Neuronal stem cell (in vitro differentiated cells): Measurements from ENCODE around the gene CHN1.

Experiments
- DNase-seq: peaks from one replicate; pipeline ENCODE4 v3.0.0-alpha.2; 2013; ENCODE audit warnings: low spot score
- H2AFZ ChIP-seq: one replicate; pipeline ENCODE4 v1.6.1; 2013; ENCODE audit warnings: mild to moderate bottlenecking, low read length, inconsistent platforms
- H2AK5ac ChIP-seq: 2 replicates; pipeline ENCODE4 v1.6.1; 2013; ENCODE audit warnings: low read depth, mild to moderate bottlenecking, inconsistent platforms, low read length, moderate library complexity, mixed read lengths
- H2BK120ac ChIP-seq: 2 replicates; pipeline ENCODE4 v1.6.1; 2013; ENCODE audit warnings: low read depth, mild to moderate bottlenecking, inconsistent platforms, low read length, moderate library complexity, mixed read lengths
- H2BK12ac ChIP-seq: one replicate; pipeline ENCODE4 v1.6.1; 2013; ENCODE audit warnings: low read length, inconsistent platforms
- H2BK15ac ChIP-seq: 2 replicates; pipeline ENCODE4 v1.6.1; 2013; ENCODE audit warnings: mild to moderate bottlenecking, low read length, inconsistent platforms, mixed read lengths
- H2BK5ac ChIP-seq: one replicate; pipeline ENCODE4 v1.6.1; 2013; ENCODE audit warnings: inconsistent platforms, mild to moderate bottlenecking, low read length, moderate library complexity
- H3K14ac ChIP-seq: one replicate; pipeline ENCODE4 v1.6.1; 2013; ENCODE audit warnings: low read length, inconsistent platforms
- H3K18ac ChIP-seq: 2 replicates; pipeline ENCODE4 v1.6.1; 2013; ENCODE audit warnings: low read length, inconsistent platforms
- H3K23ac ChIP-seq: 2 replicates; pipeline ENCODE4 v1.6.1; 2013; ENCODE audit warnings: low read depth, mild to moderate bottlenecking, mixed read lengths, low read length, inconsistent platforms; ENCODE audit not compliant: poor library complexity
- H3K27ac ChIP-seq: replicated peaks from 3 replicates; pipeline ENCODE4 v1.5.1; 2013; ENCODE audit warnings: low read length, inconsistent platforms
- H3K27me3 ChIP-seq, 3 experiments: 2 replicates each; pipeline ENCODE4 v1.6.1; 2013; ENCODE audit warnings: low read length in 3 of 3, mild to moderate bottlenecking in 2 of 3, inconsistent platforms in 1 of 3, low read depth in 1 of 3, mixed read lengths in 1 of 3, moderate library complexity in 1 of 3; ENCODE audit not compliant: control insufficient read depth in 3 of 3, insufficient read depth in 3 of 3
- H3K36me3 ChIP-seq, 2 donors: replicated peaks in 1 of 2; 2 replicates each; pipeline ENCODE4 v1.6.1; 2013; ENCODE audit warnings: low read length in 2 of 2; ENCODE audit not compliant: control insufficient read depth in 2 of 2, insufficient read depth in 2 of 2
- H3K4ac ChIP-seq: 2 replicates; pipeline ENCODE4 v1.6.1; 2013; ENCODE audit warnings: inconsistent platforms, mild to moderate bottlenecking, low read length, moderate library complexity
- H3K4me1 ChIP-seq, 2 donors: 1 replicate in 1 of 2; 2 replicates in 1 of 2; pipeline ENCODE4 v1.6.1; 2013; ENCODE audit warnings: low read length in 2 of 2, low read depth in 1 of 2; ENCODE audit not compliant: control insufficient read depth in 2 of 2, insufficient read depth in 1 of 2
- H3K4me2 ChIP-seq: one replicate; pipeline ENCODE4 v1.6.1; 2013; ENCODE audit warnings: mild to moderate bottlenecking, low read length, inconsistent platforms; ENCODE audit not compliant: insufficient read depth, poor library complexity, severe bottlenecking
- H3K4me3 ChIP-seq, 2 donors: 2 replicates each; pipeline ENCODE4 v1.5.1; 2013; ENCODE audit warnings: low read length in 2 of 2, mild to moderate bottlenecking in 2 of 2, inconsistent platforms in 1 of 2, moderate library complexity in 1 of 2
- H3K79me1 ChIP-seq: one replicate; pipeline ENCODE4 v1.6.1; 2013; ENCODE audit warnings: low read depth, mild to moderate bottlenecking, inconsistent platforms, low read length, moderate library complexity
- H3K9ac ChIP-seq: one replicate; pipeline ENCODE4 v1.6.1; 2013; ENCODE audit warnings: mild to moderate bottlenecking, low read depth, low read length, inconsistent platforms; ENCODE audit not compliant: poor library complexity
- H3K9me3 ChIP-seq, 2 donors: replicated peaks in 1 of 2; 2 replicates each; pipeline versions ENCODE3 to v1.6.1; 2013; ENCODE audit warnings: low read length in 2 of 2, mild to moderate bottlenecking in 2 of 2, inconsistent platforms in 1 of 2, low read depth in 1 of 2, mixed read lengths in 1 of 2, moderate library complexity in 1 of 2; ENCODE audit not compliant: control insufficient read depth in 2 of 2, insufficient read depth in 1 of 2
- H4K8ac ChIP-seq: one replicate; pipeline ENCODE4 v1.6.1; 2013; ENCODE audit warnings: low read depth, mild to moderate bottlenecking, inconsistent platforms, low read length, moderate library complexity
- H4K91ac ChIP-seq: one replicate; pipeline ENCODE4 v1.6.1; 2013; ENCODE audit warnings: low read length, low read depth, mild to moderate bottlenecking, inconsistent platforms; ENCODE audit not compliant: poor library complexity
- WGBS, 2 donors: extraction: QIAGEN DNeasy Blood & Tissue Kit; methylation state at CpG; one replicate each; pipeline ENCODE4 v1.1.7; 2013; ENCODE audit warnings: missing lambda C conversion rate in 2 of 2, mixed read lengths in 1 of 2; ENCODE audit not compliant: insufficient read length in 2 of 2, insufficient replicate concordance in 1 of 2; ENCODE audit errors: extremely low coverage in 2 of 2; 5-methylcytosine and 5-hydroxymethylcytosine counted together

CHN1 gene

GRCh38 chr2:174777347-174778084 is 227.7 kb downstream of the CHN1 start:
- H4K8ac ChIP-seq, result no peak overlapping the region
- DNase-seq, result no peak
- no peak overlapping the region for H2AK5ac ChIP-seq
- peaks cover 11 to 25% of the 10 kb centered on the region in 2 donors for H3K4me1 ChIP-seq
- no peak overlapping the region for H2BK120ac ChIP-seq
- H3K23ac ChIP-seq, result no peak overlapping the region
- H3K27me3 ChIP-seq, result no peaks in the 10 kb centered on the region
- no peak overlapping the region for H3K4me2 ChIP-seq
- no peak overlapping the region for H3K27ac ChIP-seq
- H3K14ac ChIP-seq, result no peak overlapping the region
- H2AFZ ChIP-seq, result peak overlapping the region; percentile 60
- H3K9ac ChIP-seq, result no peak overlapping the region
- no peaks in the 10 kb centered on the region for H3K79me1 ChIP-seq
- H2BK5ac ChIP-seq, result no peak overlapping the region
- no CpG with 5 or more reads among the region's 5 CpGs for WGBS, 2 donors
- H3K36me3 ChIP-seq, result no peaks in the 10 kb centered on the region
- H3K9me3 ChIP-seq, result no peaks in the 10 kb centered on the region
- no peak overlapping the region for H3K4ac ChIP-seq
- H4K91ac ChIP-seq, result no peak overlapping the region
- H2BK15ac ChIP-seq, result no peak overlapping the region
- peak overlapping the region; percentile 6 for H3K18ac ChIP-seq
- no peak overlapping the region for H2BK12ac ChIP-seq
- no peak overlapping the region for H3K4me3 ChIP-seq

GRCh38 chr2:174776675-174777074 is 228.5 kb downstream of the CHN1 start:
- no peak overlapping the region for H3K4me2 ChIP-seq
- no peaks in the 10 kb centered on the region for H3K9me3 ChIP-seq
- no peak overlapping the region for H4K8ac ChIP-seq
- H2BK15ac ChIP-seq, result no peak overlapping the region
- no peak overlapping the region for H2BK12ac ChIP-seq
- no CpG with 5 or more reads among the region's 3 CpGs for WGBS, 2 donors
- no peak for DNase-seq
- H3K23ac ChIP-seq, result no peak overlapping the region
- peaks cover 18 to 28% of the 10 kb centered on the region in 2 donors for H3K4me1 ChIP-seq
- H2AFZ ChIP-seq, result peak overlapping the region; percentile 30
- H3K9ac ChIP-seq, result no peak overlapping the region
- H3K14ac ChIP-seq, result no peak overlapping the region
- no peak overlapping the region for H2BK5ac ChIP-seq
- H3K79me1 ChIP-seq, result no peaks in the 10 kb centered on the region
- no peak overlapping the region for H2BK120ac ChIP-seq
- no peak overlapping the region for H4K91ac ChIP-seq
- H3K4me3 ChIP-seq, result no peak overlapping the region
- H3K18ac ChIP-seq, result no peak overlapping the region
- no peaks in the 10 kb centered on the region for H3K36me3 ChIP-seq
- no peak overlapping the region for H3K27ac ChIP-seq
- H3K27me3 ChIP-seq, result no peaks in the 10 kb centered on the region
- H3K4ac ChIP-seq, result no peak overlapping the region
- H2AK5ac ChIP-seq, result no peak overlapping the region

- Histone ChIP-seq H3K4me2 (no peak overlapping the region), H2BK120ac (no peak overlapping the region), H3K9ac (no peak overlapping the region), H2BK15ac (no peak overlapping the region), H4K8ac (no peak overlapping the region), H3K4me1 (peaks cover 18 to 30% of the 10 kb centered on the region in 2 donors), H3K36me3 (no peaks in the 10 kb centered on the region), H3K18ac (no peak overlapping the region), H2AK5ac (no peak overlapping the region), H3K27me3 (no peaks in the 10 kb centered on the region), H3K23ac (no peak overlapping the region), H3K79me1 (no peaks in the 10 kb centered on the region), H2BK5ac (no peak overlapping the region), H3K14ac (no peak overlapping the region), H4K91ac (no peak overlapping the region), H2AFZ (peak overlapping the region; percentile 30), H3K4me3 (no peak overlapping the region), H3K4ac (no peak overlapping the region), H3K27ac (no peak overlapping the region), H2BK12ac (no peak overlapping the region), H3K9me3 (no peaks in the 10 kb centered on the region)
- WGBS, 2 donors, result no CpG with 5 or more reads among the region's 6 CpGs
- DNase-seq, result no peak
Observed at GRCh38 chr2:174776223-174776622, 229.0 kb downstream of the CHN1 start.

- no peak for DNase-seq
- Histone ChIP-seq H3K9ac (no peak overlapping the region), H2BK5ac (no peak overlapping the region), H4K91ac (no peak overlapping the region), H2AFZ (no peak overlapping the region), H3K14ac (no peak overlapping the region), H3K79me1 (no peaks in the 10 kb centered on the region), H3K36me3 (no peaks in the 10 kb centered on the region), H3K4me2 (no peak overlapping the region), H2AK5ac (no peak overlapping the region), H3K27me3 (no peaks in the 10 kb centered on the region), H2BK12ac (no peak overlapping the region), H3K4me1 (peaks cover 18 to 34% of the 10 kb centered on the region in 2 donors), H3K4me3 (no peak overlapping the region), H3K18ac (peak overlapping the region; percentile 4), H3K27ac (no peak overlapping the region), H2BK15ac (no peak overlapping the region), H3K4ac (no peak overlapping the region), H3K9me3 (no peaks in the 10 kb centered on the region), H3K23ac (no peak overlapping the region), H2BK120ac (no peak overlapping the region), H4K8ac (no peak overlapping the region)
- no CpG with 5 or more reads among the region's 5 CpGs for WGBS, 2 donors
Observed at GRCh38 chr2:174775571-174775980, 229.6 kb downstream of the CHN1 start.
